Suprapubic skin (tissue), 4 donors: ENCODE results near the gene NR2F6. TPM values are rescaled to one million over a fixed set of nuclear protein-coding genes. Genes with fewer than 3 reads are reported as not detected.

Experiments used
- DNase-seq, 2 donors: peaks; one replicate each; pipeline ENCODE4 v3.0.0-alpha.2; 2019; ENCODE audit warnings: low spot score in 2 of 2
- H3K27ac ChIP-seq: fragments of 200-600 bp; sonication (generic); one replicate; pipeline ENCODE4 v1.5.1; 2019
- H3K27me3 ChIP-seq: fragments of 200-600 bp; sonication (generic); one replicate; pipeline ENCODE4 v1.5.1; 2019
- H3K36me3 ChIP-seq: fragments of 200-600 bp; sonication (generic); one replicate; pipeline ENCODE4 v1.5.1; 2019
- H3K4me1 ChIP-seq: fragments of 200-600 bp; sonication (generic); one replicate; pipeline ENCODE4 v1.5.1; 2019
- H3K4me3 ChIP-seq: fragments of 200-600 bp; sonication (generic); one replicate; pipeline ENCODE4 v1.5.1; 2019; ENCODE audit warnings: mild to moderate bottlenecking
- H3K9me3 ChIP-seq: fragments of 200-600 bp; sonication (generic); one replicate; pipeline ENCODE4 v1.5.1; 2019
- CTCF ChIP-seq, 2 donors: fragments of 200-600 bp in 1 of 2; fragments of 450-650 bp in 1 of 2; sonication (generic) in 1 of 2; IDR thresholded peaks; one replicate each; pipeline ENCODE4 v1.5.1; 2016 to 2019; ENCODE audit warnings: antibody characterized with exemption in 2 of 2, mild to moderate bottlenecking in 1 of 2, moderate library complexity in 1 of 2
- EP300 ChIP-seq: sonication (generic); formaldehyde crosslinking; IDR thresholded peaks from one replicate; pipeline ENCODE4 v1.6.1; 2017; ENCODE audit warnings: antibody characterized with exemption
- POLR2A ChIP-seq, 2 donors: fragments of 450-650 bp; IDR thresholded peaks; one replicate each; pipeline ENCODE4 v1.6.1; 2017; ENCODE audit warnings: antibody characterized with exemption in 2 of 2, mild to moderate bottlenecking in 2 of 2, moderate library complexity in 2 of 2
- POLR2AphosphoS5 ChIP-seq, 3 donors: sonication (generic); formaldehyde crosslinking; IDR thresholded peaks; one replicate each; pipeline ENCODE4 v1.6.1; 2017; ENCODE audit warnings: antibody characterized with exemption in 3 of 3
- WGBS: methylation state at CpG from one replicate; pipeline ENCODE4 v1.1.5; 2018; 5-methylcytosine and 5-hydroxymethylcytosine counted together
- total RNA-seq, 4 donors: library from RNA; depleted of rRNA; stranded (reverse); fragments of >200 nt; gene quantifications; one replicate each; pipeline ENCODE4 v1.1.0, GENCODE V29; 2016

Gene NR2F6
- total RNA-seq: 10 to 100 TPM; 25.8 to 79.3 (median 54.8) TPM

- DNase-seq: no peak
- peak within 1 kb of the TSS; percentile 82 for H3K4me3 ChIP-seq
- H3K27me3 ChIP-seq: no peaks in the 10 kb centered on the region
- no peaks in the 10 kb centered on the region for H3K9me3 ChIP-seq
- 3% methylated on average over 6 of the region's 72 CpGs for WGBS
- peaks cover 6% of the 10 kb centered on the region for H3K36me3 ChIP-seq
- H3K27ac ChIP-seq: peak within 1 kb of the TSS; percentile 83
- peaks cover 47% of the 10 kb centered on the region for H3K4me1 ChIP-seq
- TF ChIP-seq POLR2A (IDR thresholded peaks at IDR 0.05) (no peak), EP300 (no peak), CTCF (IDR thresholded peaks at IDR 0.05) (no peak), POLR2AphosphoS5 (IDR thresholded peaks at IDR 0.05) (no peak)
Measured at GRCh38 chr19:17245535-17245984, at the start of gene NR2F6. NR2F6 (minus strand) TSS chr19:17245919; CDS start chr19:17245220, 699 bp downstream.

- DNase-seq: no peak
- no peak overlapping the region for H3K27ac ChIP-seq
- peaks cover 6% of the 10 kb centered on the region for H3K36me3 ChIP-seq
Measured at GRCh38 chr19:17294051-17294891, 48.6 kb upstream of the NR2F6 start.

GRCh38 chr19:17293605-17294004 lies 47.9 kb upstream of the NR2F6 start:
- H3K4me1 ChIP-seq: peaks cover 14% of the 10 kb centered on the region
- no peak overlapping the region for H3K4me3 ChIP-seq
- WGBS: 92% methylated on average over 14 of the region's 14 CpGs
- H3K27me3 ChIP-seq: no peaks in the 10 kb centered on the region
- no peak for DNase-seq
- peaks cover 6% of the 10 kb centered on the region for H3K36me3 ChIP-seq
- no peaks in the 10 kb centered on the region for H3K9me3 ChIP-seq
- no peak for TF ChIP-seq POLR2A (IDR thresholded peaks at IDR 0.05)
- TF ChIP-seq EP300: no peak
- TF ChIP-seq CTCF (IDR thresholded peaks at IDR 0.05): no peak
- TF ChIP-seq POLR2AphosphoS5 (IDR thresholded peaks at IDR 0.05): no peak
- no peak overlapping the region for H3K27ac ChIP-seq

More at GRCh38 chr19:17294051-17294891, 48.6 kb upstream of the NR2F6 start:
- no peak overlapping the region for H3K4me3 ChIP-seq
- no peaks in the 10 kb centered on the region for H3K9me3 ChIP-seq
- peaks cover 14% of the 10 kb centered on the region for H3K4me1 ChIP-seq
- WGBS: 78% methylated on average over 40 of the region's 48 CpGs
- TF ChIP-seq POLR2AphosphoS5 (IDR thresholded peaks at IDR 0.05): no peak
- no peak for TF ChIP-seq CTCF (IDR thresholded peaks at IDR 0.05)
- TF ChIP-seq EP300: no peak
- no peak for TF ChIP-seq POLR2A (IDR thresholded peaks at IDR 0.05)
- H3K27me3 ChIP-seq: no peaks in the 10 kb centered on the region

GRCh38 chr19:17292301-17293074 lies 46.8 kb upstream of the NR2F6 start:
- WGBS: 11% methylated on average over 33 of the region's 46 CpGs
- peak in 1 of 2 donors; percentile 79 for DNase-seq

More at GRCh38 chr19:17292301-17293074, 46.8 kb upstream of the NR2F6 start:
- Histone ChIP-seq H3K9me3 (no peaks in the 10 kb centered on the region), H3K4me1 (peaks cover 14% of the 10 kb centered on the region), H3K4me3 (peak overlapping the region; percentile 59), H3K36me3 (no peaks in the 10 kb centered on the region), H3K27me3 (no peaks in the 10 kb centered on the region), H3K27ac (peak overlapping the region; percentile 35)
- no peak for TF ChIP-seq EP300
- peak; percentile 57 to 70 for TF ChIP-seq CTCF (IDR thresholded peaks at IDR 0.05)
